Chondrocyte (in vitro differentiated cells): Measurements from ENCODE around the gene RGS10. TPM values are rescaled to one million over a fixed set of nuclear protein-coding genes. Genes with fewer than 3 reads are reported as not detected.

Experiments
- DNase-seq: peaks from one replicate; pipeline ENCODE4 v3.0.0; 2021; ENCODE audit warnings: mixed read lengths, low spot score
- H3K27ac Mint-ChIP-seq: one replicate; pipeline ENCODE4 v1.8.0; 2021; ENCODE audit warnings: mild to moderate bottlenecking, moderate library complexity, mixed read lengths; ENCODE audit not compliant: unreplicated experiment
- H3K27me3 Mint-ChIP-seq: 2 replicates; pipeline ENCODE4 v1.8.0; 2021; ENCODE audit warnings: low read depth, mixed read lengths
- H3K36me3 Mint-ChIP-seq: 2 replicates; pipeline ENCODE4 v1.8.0; 2021; ENCODE audit warnings: low read depth, mixed read lengths
- H3K4me1 Mint-ChIP-seq: 2 replicates; pipeline ENCODE4 v1.8.0; 2021; ENCODE audit warnings: low read depth, mild to moderate bottlenecking, mixed read lengths
- H3K4me3 Mint-ChIP-seq: one replicate; pipeline ENCODE4 v1.8.0; 2021; ENCODE audit warnings: mild to moderate bottlenecking, moderate library complexity, mixed read lengths; ENCODE audit not compliant: unreplicated experiment
- H3K9me3 Mint-ChIP-seq: 2 replicates; pipeline ENCODE4 v1.8.0; 2021; ENCODE audit warnings: low read depth, mixed read lengths
- total RNA-seq: library from RNA; stranded (reverse); gene quantifications from 3 replicates; pipeline ENCODE4 v1.2.1, GENCODE V29; 2021
- TF ChIP-seq, protein P1 (sequence below): fragments of 200-600 bp; sonication (generic); IDR thresholded peaks from 2 replicates; pipeline ENCODE4 v1.5.0; 2021; ENCODE audit warnings: antibody characterized with exemption, mild to moderate bottlenecking, moderate library complexity

Gene RGS10
- total RNA-seq, 1 donor from 2014 or later = 19.7 TPM

DNA sequence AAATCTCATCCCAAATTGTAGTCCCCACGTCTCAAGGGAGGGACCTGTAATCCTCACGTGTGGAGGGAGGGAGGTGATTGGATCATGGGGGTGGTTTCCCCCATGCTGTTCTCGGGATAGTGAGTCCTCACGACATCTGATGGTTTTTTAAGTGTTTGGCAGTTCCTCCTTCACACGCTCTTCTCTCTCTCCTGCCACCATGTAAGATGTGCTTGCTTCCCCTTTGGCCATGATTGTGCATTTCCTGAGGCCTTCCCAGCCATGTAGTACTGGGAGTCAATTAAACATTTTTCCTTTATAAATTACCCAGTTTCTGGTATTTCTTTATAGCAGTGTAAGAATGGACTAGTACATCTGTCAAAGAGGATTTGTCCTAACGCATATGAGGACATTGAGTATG lies 59.5 kb downstream of the RGS10 start:
- peaks cover 18% of the 10 kb centered on the region for H3K27me3 Mint-ChIP-seq
- H3K9me3 Mint-ChIP-seq = no peaks in the 10 kb centered on the region

DNA sequence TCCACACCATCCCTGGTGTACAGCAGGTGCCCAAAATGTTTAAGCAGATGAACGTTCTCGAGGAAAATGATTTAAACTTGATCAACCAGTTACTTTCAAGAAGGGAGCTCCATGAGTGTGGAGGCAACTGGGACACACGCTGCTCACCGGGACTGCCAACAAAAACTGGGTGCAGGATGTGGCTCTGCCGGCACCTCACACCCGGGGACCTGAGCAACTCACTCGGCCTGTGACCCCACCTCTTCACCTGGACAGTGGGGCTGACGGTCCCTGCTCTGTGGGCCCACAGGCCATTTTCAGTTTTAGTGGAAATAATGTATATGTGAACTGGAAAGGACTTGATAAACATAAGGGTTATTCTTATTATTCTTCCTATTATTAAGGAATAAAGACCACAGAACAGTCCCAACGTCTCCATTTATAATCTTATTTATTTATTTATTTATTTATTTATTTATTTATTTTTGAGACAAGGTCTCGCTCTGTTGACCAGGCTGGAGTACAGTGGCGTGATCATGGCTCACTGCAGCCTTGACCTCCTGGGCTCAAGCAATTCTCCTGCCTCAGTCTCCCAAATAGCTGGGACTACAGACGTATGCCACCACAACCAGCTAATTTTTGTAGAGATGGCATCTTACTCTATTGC lies 60.6 kb downstream of the RGS10 start:
- no peaks in the 10 kb centered on the region for H3K9me3 Mint-ChIP-seq
- no peaks in the 10 kb centered on the region for H3K36me3 Mint-ChIP-seq
- no peak overlapping the region for H3K27ac Mint-ChIP-seq
- DNase-seq = peak; percentile 47
- TF ChIP-seq, protein P1, sequence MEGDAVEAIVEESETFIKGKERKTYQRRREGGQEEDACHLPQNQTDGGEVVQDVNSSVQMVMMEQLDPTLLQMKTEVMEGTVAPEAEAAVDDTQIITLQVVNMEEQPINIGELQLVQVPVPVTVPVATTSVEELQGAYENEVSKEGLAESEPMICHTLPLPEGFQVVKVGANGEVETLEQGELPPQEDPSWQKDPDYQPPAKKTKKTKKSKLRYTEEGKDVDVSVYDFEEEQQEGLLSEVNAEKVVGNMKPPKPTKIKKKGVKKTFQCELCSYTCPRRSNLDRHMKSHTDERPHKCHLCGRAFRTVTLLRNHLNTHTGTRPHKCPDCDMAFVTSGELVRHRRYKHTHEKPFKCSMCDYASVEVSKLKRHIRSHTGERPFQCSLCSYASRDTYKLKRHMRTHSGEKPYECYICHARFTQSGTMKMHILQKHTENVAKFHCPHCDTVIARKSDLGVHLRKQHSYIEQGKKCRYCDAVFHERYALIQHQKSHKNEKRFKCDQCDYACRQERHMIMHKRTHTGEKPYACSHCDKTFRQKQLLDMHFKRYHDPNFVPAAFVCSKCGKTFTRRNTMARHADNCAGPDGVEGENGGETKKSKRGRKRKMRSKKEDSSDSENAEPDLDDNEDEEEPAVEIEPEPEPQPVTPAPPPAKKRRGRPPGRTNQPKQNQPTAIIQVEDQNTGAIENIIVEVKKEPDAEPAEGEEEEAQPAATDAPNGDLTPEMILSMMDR = no peak
- H3K27me3 Mint-ChIP-seq = peaks cover 29% of the 10 kb centered on the region
- H3K4me3 Mint-ChIP-seq = no peak overlapping the region
- H3K4me1 Mint-ChIP-seq = peaks cover 6% of the 10 kb centered on the region

More for the DNA sequence above, 59.5 kb downstream of the RGS10 start:
- Mint-ChIP-seq H3K4me1 (peaks cover 6% of the 10 kb centered on the region), H3K36me3 (no peaks in the 10 kb centered on the region), H3K4me3 (no peak overlapping the region), H3K27ac (no peak overlapping the region)
- peak; percentile 8 for DNase-seq
- TF ChIP-seq, protein P1 = no peak

DNA sequence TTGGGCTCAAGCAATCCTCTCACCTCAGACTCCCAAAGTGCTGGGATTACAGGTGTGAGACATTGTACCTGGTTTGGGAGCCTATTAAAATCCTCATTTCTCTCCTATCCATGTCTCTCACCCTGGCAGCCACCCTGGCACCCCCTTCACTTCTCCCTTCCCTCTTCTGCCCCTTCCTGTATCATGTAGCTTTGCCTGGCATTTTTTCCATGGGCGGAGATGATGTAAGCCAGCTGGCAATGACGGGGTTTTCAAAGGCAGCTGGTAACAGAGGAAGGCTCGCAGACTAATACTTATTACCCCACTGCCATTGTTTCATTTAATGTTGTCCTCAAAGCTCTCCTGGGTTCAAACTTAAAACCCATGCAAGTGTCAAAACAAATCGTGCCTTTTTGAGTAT lies 61.9 kb downstream of the RGS10 start:
- peak; percentile 17 for DNase-seq
- Mint-ChIP-seq H3K9me3 (no peaks in the 10 kb centered on the region), H3K27me3 (peaks cover 37% of the 10 kb centered on the region), H3K4me1 (peaks cover 6% of the 10 kb centered on the region), H3K4me3 (no peak overlapping the region), H3K36me3 (peaks cover 3% of the 10 kb centered on the region), H3K27ac (no peak overlapping the region)
- TF ChIP-seq, protein P1 = no peak

DNA sequence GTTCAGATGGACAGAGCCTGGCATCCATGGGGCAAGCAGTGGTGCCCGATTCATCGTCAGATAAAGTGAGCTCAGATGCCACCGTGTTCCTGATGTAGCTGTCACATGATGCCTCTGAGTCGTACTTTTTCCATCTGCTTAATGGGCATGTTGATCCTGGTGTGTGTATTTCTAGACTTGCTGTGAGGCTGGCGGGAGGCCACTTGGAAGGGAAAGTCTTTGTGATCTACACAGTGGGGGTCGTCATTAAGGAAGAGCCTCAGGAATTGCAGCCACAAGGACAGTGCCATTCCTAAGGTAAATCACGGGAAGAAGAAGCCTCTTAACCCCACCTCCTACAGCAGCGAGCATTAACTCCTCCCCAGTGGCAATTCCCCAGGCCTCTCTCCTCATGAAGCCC lies 63.0 kb downstream of the RGS10 start:
- peaks cover 6% of the 10 kb centered on the region for H3K4me1 Mint-ChIP-seq
- no peaks in the 10 kb centered on the region for H3K9me3 Mint-ChIP-seq
- TF ChIP-seq, protein P1 = no peak
- no peak overlapping the region for H3K4me3 Mint-ChIP-seq
- DNase-seq = peak; percentile 20
- peaks cover 3% of the 10 kb centered on the region for H3K36me3 Mint-ChIP-seq
- H3K27me3 Mint-ChIP-seq = peaks cover 42% of the 10 kb centered on the region
- no peak overlapping the region for H3K27ac Mint-ChIP-seq

DNA sequence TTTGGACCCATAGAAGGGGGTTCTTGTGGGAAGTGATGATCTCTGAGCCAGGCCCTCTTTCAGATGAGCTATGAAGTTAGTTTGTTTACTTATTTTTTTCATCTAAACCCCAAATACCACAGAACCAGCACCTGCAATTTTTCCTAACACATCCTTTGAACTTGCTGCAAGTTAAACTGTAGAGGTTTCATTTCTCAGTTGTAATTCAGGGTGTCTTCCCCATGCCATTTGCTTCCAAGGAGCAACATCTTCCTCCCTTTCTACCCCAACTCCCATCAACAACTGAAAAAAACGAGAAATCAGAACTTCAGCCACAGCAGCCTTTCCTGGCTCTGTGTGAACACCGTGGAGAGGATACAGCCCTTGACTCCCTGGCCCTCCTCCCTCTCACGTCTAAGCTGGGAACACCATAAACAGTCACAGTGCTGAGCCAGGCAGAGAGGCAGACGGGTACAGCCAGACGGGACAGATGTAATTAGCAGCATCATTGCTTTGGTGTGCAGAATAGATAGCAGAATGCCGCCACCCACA lies 63.6 kb downstream of the RGS10 start:
- H3K27me3 Mint-ChIP-seq = peaks cover 43% of the 10 kb centered on the region
- no peak overlapping the region for H3K4me3 Mint-ChIP-seq
- no peak overlapping the region for H3K27ac Mint-ChIP-seq
- H3K4me1 Mint-ChIP-seq = peaks cover 6% of the 10 kb centered on the region
- peaks cover 3% of the 10 kb centered on the region for H3K36me3 Mint-ChIP-seq
- peaks cover 1% of the 10 kb centered on the region for H3K9me3 Mint-ChIP-seq
- DNase-seq = peak; percentile 29
- TF ChIP-seq, protein P1 = no peak
